ENCODE measurements around the gene MED4. TPM values are rescaled to one million over a fixed set of nuclear protein-coding genes. Genes with fewer than 3 reads are reported as not detected.

The MED4 gene
- total and polyA plus RNA-seq, 2 donors (not counting 1 experiment from before 2014, with no cell fraction given), result 15.4 to 50.1 TPM

GRCh38 chr13:48110931-48111721, 16.2 kb upstream of the MED4 start:
- POLR2A ChIA-PET, result no interaction called here

More at GRCh38 chr13:48110931-48111721, 16.2 kb upstream of the MED4 start:
- H4K20me1 ChIP-seq (ENCODE audit: control insufficient read depth, insufficient read depth, low read length, poor library complexity, severe bottlenecking), result no peaks in the 10 kb centered on the region
- intact Hi-C loops (cut with micrococcal nuclease), result no loop called here
- no peak overlapping the region for H3K9ac ChIP-seq (ENCODE audit: low read length)
- Mint-ChIP-seq H3K9me3 (ENCODE audit: insufficient read depth) (no peaks in the 10 kb centered on the region), H3K27me3 (peaks cover 38% of the 10 kb centered on the region), H3K4me3 (no peak overlapping the region), H3K4me1 (no peaks in the 10 kb centered on the region), H3K27ac (no peak overlapping the region)
- WGBS (ENCODE audit: insufficient coverage), result 63% methylated on average over 2 of the region's 3 CpGs
- H3K79me2 ChIP-seq (ENCODE audit: control insufficient read depth, insufficient read depth, low read length), result no peaks in the 10 kb centered on the region
- DNase-seq (no peak), ATAC-seq (ENCODE audit: low read depth) (no peak)
- H3K4me3 ChIP-seq (ENCODE audit: control extremely low read depth in 1 of 5, extremely low read depth in 1 of 5, insufficient read depth in 1 of 5, low read depth in 2 of 5, low read length in 4 of 5), result no peak overlapping the region
- H3K27me3 ChIP-seq (replicated peaks in 1 of 4; ENCODE audit: control extremely low read depth in 1 of 4, control insufficient read depth in 3 of 4, insufficient read depth in 4 of 4, low read length in 3 of 4), result peaks cover 0 to 7% (median 0%) of the 10 kb centered on the region in 4 experiments
- TF ChIP-seq EZH2 (IDR thresholded peaks at IDR 0.05; ENCODE audit: borderline replicate concordance, insufficient read depth, low read depth, low read length, poor library complexity, severe bottlenecking) (no peak), CTCF (IDR thresholded peaks at IDR 0.05) (no peak)
- no peak overlapping the region for H3K4me2 ChIP-seq (replicated peaks; ENCODE audit: low read depth, low read length, poor library complexity, severe bottlenecking)
- no peak overlapping the region for H2AFZ ChIP-seq (ENCODE audit: insufficient read depth, low read depth, low read length, poor library complexity, severe bottlenecking)
- no peaks in the 10 kb centered on the region for H3K9me3 ChIP-seq (ENCODE audit: control extremely low read depth in 1 of 3, control insufficient read depth in 2 of 3, insufficient read depth in 1 of 3, low read length in 2 of 3)
- H3K4me1 ChIP-seq (ENCODE audit: control insufficient read depth in 2 of 2, insufficient read depth in 2 of 2, low read length in 2 of 2), result no peaks in the 10 kb centered on the region
- CTCF ChIA-PET, result no interaction called here
- no peak overlapping the region for H3K27ac ChIP-seq (ENCODE audit: low read length in 2 of 2)
- no peaks in the 10 kb centered on the region for H3K36me3 ChIP-seq (replicated peaks in 1 of 2; ENCODE audit: control extremely low read depth in 1 of 2, control insufficient read depth in 1 of 2, extremely low read depth in 1 of 2, insufficient read depth in 2 of 2, low read length in 1 of 2)
